Brain microvascular endothelial cell (primary cell): Measurements from ENCODE around the gene LILRA6.

Experiments
- DNase-seq: peaks from one replicate; pipeline ENCODE4 v3.0.0-alpha.2; 2020
- H3K27ac ChIP-seq: fragments of 250-450 bp; sonication (Bioruptor Pico); 2 replicates; pipeline ENCODE4 v1.5.1; 2020; ENCODE audit warnings: mild to moderate bottlenecking, moderate library complexity
- H3K27me3 ChIP-seq: fragments of 250-450 bp; sonication (Bioruptor Pico); replicated peaks from 2 replicates; pipeline ENCODE4 v1.5.1; 2020; ENCODE audit warnings: mild to moderate bottlenecking
- H3K36me3 ChIP-seq: fragments of 250-450 bp; sonication (Bioruptor Pico); replicated peaks from 2 replicates; pipeline ENCODE4 v1.5.1; 2020; ENCODE audit warnings: mild to moderate bottlenecking
- H3K4me3 ChIP-seq: 2 replicates; pipeline ENCODE4 v1.5.1; 2011; ENCODE audit warnings: low read depth, mild to moderate bottlenecking, control low read depth, low read length, moderate library complexity
- CTCF ChIP-seq: IDR thresholded peaks from 2 replicates; pipeline ENCODE4 v1.5.1; 2011; ENCODE audit warnings: low read depth, mild to moderate bottlenecking, moderate library complexity, low read length, control low read depth, inconsistent platforms; ENCODE audit errors: missing control alignments
- in situ Hi-C: cut with HindIII; loops from 2 replicates; pipeline ENCODE4 v1.10.0; 2017; ENCODE audit warnings: low sequenced_read_pairs, low pct_ligation_motif_present

The LILRA6 gene

GRCh38 chr19:54191811-54192453, 50.7 kb downstream of the LILRA6 start:
- TF ChIP-seq CTCF, result no peak
- Histone ChIP-seq H3K27ac (peak overlapping the region; percentile 98), H3K36me3 (no peaks in the 10 kb centered on the region), H3K4me3 (peak overlapping the region; percentile 82), H3K27me3 (no peaks in the 10 kb centered on the region)
- DNase-seq, result no peak
- in situ Hi-C loops, result no loop called here

GRCh38 chr19:54191011-54191810, 51.4 kb downstream of the LILRA6 start, which contains the start of gene TSEN34:
TSEN34 (plus strand) TSS chr19:54191308; CDS start chr19:54191365, 57 bp downstream.
- in situ Hi-C loops, result no loop called here
- no peak for TF ChIP-seq CTCF
- peak; percentile 64 for DNase-seq
- no peaks in the 10 kb centered on the region for H3K36me3 ChIP-seq
- H3K27ac ChIP-seq, result peak within 1 kb of the TSS; percentile 98
- no peaks in the 10 kb centered on the region for H3K27me3 ChIP-seq
- H3K4me3 ChIP-seq, result peak within 1 kb of the TSS; percentile 82

- in situ Hi-C loops, result no loop called here
- DNase-seq, result peak; percentile 99
- Histone ChIP-seq H3K27me3 (no peaks in the 10 kb centered on the region), H3K27ac (peak overlapping the region; percentile 98), H3K4me3 (peak overlapping the region; percentile 82), H3K36me3 (no peaks in the 10 kb centered on the region)
- TF ChIP-seq CTCF, result no peak
Measured at GRCh38 chr19:54190503-54191010, 52.0 kb downstream of the LILRA6 start.

GRCh38 chr19:54189735-54190502, 52.7 kb downstream of the LILRA6 start:
- in situ Hi-C loops, result no loop called here
- peak; percentile 100 for DNase-seq
- no peaks in the 10 kb centered on the region for H3K36me3 ChIP-seq
- H3K27me3 ChIP-seq, result no peaks in the 10 kb centered on the region
- TF ChIP-seq CTCF, result no peak
- peak overlapping the region; percentile 98 for H3K27ac ChIP-seq
- H3K4me3 ChIP-seq, result peak overlapping the region; percentile 82

GRCh38 chr19:54189145-54189734, 53.4 kb downstream of the LILRA6 start, which contains the start of gene MBOAT7:
MBOAT7 (minus strand) TSS chr19:54189580; CDS start chr19:54188508, 1,072 bp downstream.
- in situ Hi-C loops, result no loop called here
- peak; percentile 19 for TF ChIP-seq CTCF
- H3K36me3 ChIP-seq, result no peaks in the 10 kb centered on the region
- no peaks in the 10 kb centered on the region for H3K27me3 ChIP-seq
- peak within 1 kb of the TSS; percentile 82 for H3K4me3 ChIP-seq
- H3K27ac ChIP-seq, result peak within 1 kb of the TSS; percentile 98
- DNase-seq, result no peak
